Kasumi-1 (cell line): ENCODE measurements around the gene RASSF8.
A peak's percentile ranks its signal among the peaks of the same experiment; 100 is the strongest.

ENCODE experiments used
- DNase-seq, 2 experiments: peaks; one replicate each; lab custom pipeline; 2025; lab: John Stamatoyannopoulos, UW

The RASSF8 gene, protein sequence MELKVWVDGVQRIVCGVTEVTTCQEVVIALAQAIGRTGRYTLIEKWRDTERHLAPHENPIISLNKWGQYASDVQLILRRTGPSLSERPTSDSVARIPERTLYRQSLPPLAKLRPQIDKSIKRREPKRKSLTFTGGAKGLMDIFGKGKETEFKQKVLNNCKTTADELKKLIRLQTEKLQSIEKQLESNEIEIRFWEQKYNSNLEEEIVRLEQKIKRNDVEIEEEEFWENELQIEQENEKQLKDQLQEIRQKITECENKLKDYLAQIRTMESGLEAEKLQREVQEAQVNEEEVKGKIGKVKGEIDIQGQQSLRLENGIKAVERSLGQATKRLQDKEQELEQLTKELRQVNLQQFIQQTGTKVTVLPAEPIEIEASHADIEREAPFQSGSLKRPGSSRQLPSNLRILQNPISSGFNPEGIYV

DNA sequence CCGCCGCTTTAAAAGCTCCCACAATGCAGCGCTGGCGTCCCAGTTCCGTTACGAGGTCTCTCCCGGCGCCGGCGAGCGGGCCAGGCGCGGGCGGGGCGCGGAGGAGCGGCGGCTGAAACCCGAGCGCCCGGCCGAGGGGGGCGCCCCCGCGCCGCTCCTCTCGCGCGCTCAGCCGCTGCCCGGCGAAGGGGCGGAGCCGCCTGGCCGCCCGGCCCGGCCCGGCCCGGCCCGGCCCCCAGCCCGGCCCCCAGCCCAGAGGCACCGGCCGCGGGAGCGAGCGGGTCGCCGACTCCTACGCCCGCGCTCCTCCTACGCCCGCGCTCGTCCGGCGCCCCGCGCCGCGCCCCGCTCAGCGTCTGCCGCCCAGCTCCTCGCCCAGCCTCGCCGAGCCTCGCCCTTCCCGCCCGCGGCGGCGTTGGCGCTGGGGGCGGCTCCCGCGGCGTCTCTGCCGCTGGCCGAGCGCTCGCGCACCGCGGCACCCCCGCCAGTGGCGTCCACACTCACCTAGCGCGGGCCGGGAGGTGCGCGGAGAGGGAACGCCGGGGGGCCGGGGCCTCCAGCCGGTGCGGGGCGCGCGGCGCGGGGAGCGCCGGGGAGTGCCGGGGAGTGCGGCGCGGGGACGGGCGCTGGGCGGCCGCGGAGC lies at the start of gene RASSF8:
TSS of gene RASSF8 (plus strand) at position 255 of the 643 bp plus-strand sequence. CDS start 96,662 bp downstream, outside the sequence.
- peak; percentile 12 to 30 for DNase-seq

DNA sequence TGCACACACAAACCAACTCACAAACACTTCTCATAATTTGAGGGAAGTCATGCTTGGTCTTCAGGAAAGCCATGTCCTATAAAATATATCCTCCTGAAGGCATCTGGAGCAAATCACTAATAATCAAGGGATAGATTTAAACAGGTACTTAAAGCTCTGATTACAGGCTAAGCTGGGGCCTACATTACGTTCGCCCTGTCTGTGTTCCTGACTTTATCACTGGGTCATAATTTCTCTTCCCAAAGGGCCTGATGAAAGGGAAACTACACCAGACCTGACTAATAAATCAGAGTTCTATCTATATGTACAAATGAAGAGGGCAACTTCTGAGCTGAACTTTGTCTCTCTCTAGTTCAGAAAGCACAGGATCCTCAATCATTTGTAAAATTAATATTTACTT lies 43.9 kb upstream of the RASSF8 start:
- no peak for DNase-seq

DNA sequence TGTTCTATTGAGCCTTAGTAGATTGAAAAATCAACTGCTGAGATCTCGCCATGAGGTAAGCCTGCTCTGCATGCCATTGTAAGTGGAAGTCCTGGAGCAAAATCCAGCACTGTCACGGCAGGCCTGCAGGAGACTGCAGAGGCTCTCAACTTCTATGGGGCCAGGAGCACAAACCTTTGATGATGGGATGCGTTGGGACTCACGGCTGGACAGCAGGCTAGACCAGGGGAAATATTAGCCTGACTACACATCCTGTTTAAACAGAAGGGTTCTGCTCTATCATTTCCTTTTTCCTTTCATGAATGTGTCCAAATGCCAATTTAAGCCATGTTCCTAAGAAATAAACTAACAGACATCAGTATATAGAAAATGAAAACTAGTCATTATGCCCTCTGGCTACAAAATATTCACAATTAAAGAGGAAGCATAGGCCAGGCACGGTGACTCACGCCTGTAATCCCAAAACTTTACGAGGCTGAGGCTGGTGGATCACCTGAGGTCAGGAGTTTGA lies 33.9 kb upstream of the RASSF8 start:
- DNase-seq, result no peak

GRCh38 chr12:25925064-25925463 lies 33.4 kb upstream of the RASSF8 start:
- no peak for DNase-seq

- peak; percentile 29 to 32 for DNase-seq
Observed at GRCh38 chr12:25926536-25926935, 31.9 kb upstream of the RASSF8 start.

- DNase-seq, result no peak
Observed at GRCh38 chr12:25929142-25929541, 29.3 kb upstream of the RASSF8 start.

- DNase-seq, result no peak
Observed at GRCh38 chr12:25932971-25933370, 25.5 kb upstream of the RASSF8 start.

DNA sequence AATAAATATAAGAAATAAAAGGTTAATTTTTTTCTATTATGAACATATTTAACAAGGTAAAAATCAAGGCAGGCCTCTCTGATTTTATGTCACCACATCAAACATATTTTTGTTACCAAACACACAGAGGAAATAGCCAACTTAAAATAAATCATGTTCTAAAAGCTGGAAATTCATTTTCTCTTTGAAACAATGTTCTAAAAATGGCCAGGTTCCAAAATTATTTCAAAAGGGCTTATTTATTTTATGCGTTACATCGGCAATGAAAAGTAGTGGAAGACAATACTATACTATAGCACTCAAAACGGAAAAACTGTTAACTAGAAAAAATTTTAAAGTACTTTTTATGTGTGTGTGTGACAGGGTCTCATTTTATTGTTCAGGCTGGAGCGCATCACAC lies 24.0 kb upstream of the RASSF8 start:
- no peak for DNase-seq

- no peak for DNase-seq
Observed at GRCh38 chr12:25935355-25936144, 22.9 kb upstream of the RASSF8 start.

- DNase-seq, result no peak
Observed at GRCh38 chr12:25937096-25937495, 21.4 kb upstream of the RASSF8 start.

DNA sequence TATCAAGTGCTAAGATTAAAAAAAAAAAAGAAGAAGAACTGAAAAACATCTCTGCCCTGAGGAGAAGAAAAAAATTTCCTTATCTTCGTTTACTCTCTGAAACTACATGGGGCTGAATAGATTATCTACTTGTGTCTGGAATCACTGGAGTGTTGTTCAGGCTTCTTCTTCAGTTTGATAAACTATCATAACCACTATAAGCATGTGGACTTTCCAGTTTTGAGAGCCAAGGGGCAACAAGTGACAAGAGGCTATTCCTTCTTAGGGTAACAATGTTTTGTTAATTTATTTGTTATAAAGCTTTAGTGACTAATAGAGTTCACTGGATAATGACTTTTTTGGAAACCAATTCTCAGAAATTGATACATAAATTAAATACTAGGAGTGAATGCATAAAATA lies 19.9 kb upstream of the RASSF8 start:
- DNase-seq, result no peak

DNA sequence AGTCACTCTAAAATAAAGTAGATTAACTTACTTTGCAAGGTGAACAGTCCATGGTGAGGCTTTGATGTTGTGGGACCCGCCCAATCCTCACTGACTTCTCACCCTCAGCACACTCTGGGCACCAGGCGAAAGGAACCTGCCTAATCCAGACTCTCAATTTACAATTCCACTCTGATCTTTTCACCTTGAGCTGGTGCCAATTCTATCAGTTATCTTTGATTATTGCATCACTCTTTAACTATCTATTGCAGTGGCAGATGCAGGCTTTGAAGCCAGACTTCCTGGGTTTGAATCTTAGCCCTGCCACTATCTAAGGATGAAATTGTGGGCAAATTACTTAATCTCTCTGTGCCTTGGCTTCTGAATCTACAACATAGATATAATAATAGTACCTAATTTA lies 18.9 kb upstream of the RASSF8 start:
- DNase-seq, result no peak

DNA sequence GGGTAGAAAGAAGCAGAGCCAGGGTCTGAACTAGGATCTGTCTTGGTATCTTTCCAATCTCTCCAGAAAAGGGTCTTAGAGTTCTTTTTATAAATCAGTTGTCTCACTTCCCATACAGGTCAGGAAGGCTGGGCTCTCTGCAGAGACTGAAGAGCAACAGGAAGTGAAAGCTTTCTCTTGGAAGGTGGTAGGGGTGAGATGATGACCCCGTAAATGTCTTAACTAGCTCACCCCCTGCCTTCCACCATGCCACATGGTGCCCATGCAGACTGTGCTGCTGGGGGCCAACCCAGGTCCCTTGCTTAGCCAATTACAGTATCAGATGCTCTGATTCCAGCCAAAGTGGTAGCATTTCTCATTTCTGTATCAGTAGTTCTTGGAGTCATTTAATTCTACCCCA lies 17.6 kb upstream of the RASSF8 start:
- DNase-seq, result no peak

DNA sequence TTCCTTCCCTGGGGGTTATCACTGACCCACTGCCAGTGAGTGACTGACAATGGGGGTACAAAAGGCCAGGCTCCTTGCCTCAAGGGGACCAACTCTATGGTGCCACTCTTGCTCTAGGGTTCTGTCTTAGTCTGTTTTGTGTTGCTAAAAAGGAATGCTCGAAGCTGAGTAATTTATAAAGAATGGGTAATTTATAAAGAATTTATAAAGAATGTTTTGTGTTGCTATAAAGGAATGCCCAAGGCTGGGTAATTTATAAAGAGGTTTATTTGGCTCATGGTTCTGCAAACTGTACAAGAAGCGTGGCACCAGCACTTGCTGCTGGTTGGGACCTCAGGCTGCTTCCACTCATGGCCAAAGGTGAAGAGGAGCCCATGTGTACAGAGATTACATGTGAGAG lies 15.8 kb upstream of the RASSF8 start:
- DNase-seq, result no peak

DNA sequence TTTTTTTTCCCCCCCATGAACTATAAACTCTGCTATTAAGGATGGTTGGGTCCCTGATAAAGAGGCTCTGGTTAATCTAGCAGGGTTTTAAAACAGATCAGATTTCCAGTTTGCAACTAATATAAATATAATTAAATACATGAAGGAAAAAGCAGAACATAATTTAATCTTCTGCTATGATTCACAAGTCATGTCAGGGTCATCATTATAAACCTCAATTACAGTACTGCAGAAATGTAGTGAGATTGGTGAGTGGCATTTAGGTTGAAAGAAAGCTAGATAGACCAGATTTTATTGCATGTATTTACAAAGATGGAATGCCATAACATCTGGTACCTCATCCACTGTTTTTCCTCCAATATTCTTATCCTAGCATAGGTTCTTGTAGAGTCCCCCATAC lies 14.5 kb upstream of the RASSF8 start:
- DNase-seq, result no peak

GRCh38 chr12:25949343-25949742 lies 9.1 kb upstream of the RASSF8 start:
- no peak for DNase-seq

DNA sequence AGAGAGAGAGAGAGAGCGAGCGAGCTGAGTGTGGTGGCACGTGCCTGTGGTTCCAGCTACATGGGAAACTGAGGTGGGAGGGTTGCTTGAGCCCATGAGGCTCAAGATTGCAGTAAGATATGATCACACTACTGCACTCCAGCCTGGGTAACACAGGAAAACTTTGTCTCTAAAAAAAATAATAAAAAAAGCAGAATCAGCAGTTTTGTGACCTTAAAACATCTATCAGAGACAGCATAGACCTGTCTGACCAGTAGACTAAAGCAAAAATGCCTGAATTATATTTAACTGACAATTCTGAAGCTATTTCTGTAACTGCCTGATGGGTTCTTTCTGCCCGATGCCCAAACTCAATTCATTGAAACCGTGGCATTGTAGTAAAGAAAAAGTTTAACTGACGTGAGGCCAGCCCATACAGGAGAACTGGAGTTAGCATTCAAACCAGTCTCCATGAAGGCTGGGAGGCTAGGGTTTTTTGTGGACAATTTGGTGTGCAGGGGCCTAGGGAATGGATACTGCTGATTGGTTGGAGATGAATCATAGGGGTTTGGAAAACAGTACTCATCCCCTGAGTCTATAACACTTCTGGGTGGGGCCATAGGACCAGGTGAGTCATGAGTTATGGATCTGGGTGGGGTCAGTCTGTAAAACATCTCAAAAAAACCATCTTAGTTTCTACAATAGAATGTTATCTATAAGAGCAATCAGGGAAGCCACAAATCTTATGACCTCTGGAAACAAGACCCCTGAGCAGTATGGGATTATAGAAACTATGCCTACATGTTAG lies 8.0 kb upstream of the RASSF8 start:
- no peak for DNase-seq

DNA sequence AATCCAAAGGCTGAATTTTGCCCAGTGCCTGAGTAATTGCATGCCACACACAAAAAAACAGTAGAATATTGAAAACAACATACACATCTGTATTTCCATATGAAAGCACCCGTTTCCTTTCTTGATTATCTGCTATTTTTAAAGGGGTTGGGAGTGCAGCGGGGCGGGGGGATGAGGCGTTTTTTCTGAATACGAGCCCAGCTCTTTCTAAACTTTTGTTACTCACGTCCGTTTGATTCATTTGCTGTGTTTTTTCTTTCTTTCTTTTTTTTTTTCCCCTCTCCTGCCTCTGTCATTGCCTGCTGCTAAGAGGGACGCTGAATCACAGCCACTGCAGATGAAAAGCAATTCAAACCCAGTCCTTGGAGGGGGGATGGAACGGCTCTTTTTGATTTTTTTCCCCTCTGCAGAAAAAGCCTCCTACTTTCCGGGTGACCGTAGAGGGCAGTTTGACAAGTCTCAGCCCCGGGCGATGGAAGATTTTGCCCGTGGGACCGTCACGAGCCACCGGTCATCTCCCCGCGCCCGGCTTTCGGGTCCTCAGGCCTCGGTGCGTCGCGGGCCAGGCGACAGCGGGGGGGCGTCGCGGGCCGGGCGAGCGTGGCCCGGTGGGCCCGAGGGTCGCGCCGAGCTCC lies 572 bp upstream of the RASSF8 start:
- DNase-seq, result peak in 1 of 2 experiments; percentile 21

DNA sequence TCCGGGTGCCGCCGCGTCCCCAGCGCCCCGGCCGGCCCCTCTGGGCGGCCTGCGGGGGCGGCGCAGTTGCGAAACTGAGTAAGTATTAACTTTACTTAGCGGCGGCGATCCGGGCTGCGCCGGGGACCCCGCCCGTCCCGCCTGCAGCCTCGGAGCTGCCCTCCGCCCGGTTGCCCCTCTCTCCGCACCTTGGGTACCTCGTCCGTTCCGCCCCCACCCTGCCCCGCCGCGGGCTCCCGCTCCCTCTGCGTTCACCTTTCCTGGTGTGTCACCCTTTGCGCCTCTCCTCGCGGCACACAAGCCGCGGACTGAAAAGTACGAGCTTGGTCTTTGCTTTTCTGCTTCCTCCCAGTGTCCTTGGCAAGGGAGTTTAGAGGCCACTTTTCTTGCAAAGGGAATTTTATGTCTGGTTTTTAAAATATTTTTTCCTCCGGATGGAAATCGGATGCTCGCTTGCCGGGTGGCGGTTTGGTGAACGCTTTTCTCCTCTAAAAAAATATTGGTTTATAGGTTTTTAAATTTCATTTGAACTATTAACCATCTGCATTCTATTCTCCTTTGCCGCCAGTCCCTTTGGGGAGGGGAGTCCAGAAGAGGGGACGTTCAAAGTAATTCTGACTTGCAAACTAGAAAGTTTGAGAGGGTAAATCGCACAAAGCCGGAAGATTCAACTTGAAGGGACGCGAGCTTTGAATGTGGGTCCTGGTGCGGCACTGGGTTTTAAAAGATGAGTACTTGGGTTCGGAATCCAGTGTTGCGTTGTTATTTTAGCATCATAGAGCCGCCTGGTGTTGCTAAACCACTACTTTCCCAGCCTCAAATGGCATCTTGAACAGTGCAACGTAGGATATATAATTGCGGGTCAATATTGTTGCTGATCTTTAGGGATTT lies 834 bp downstream of the RASSF8 start:
- DNase-seq, result peak in 1 of 2 experiments; percentile 42

DNA sequence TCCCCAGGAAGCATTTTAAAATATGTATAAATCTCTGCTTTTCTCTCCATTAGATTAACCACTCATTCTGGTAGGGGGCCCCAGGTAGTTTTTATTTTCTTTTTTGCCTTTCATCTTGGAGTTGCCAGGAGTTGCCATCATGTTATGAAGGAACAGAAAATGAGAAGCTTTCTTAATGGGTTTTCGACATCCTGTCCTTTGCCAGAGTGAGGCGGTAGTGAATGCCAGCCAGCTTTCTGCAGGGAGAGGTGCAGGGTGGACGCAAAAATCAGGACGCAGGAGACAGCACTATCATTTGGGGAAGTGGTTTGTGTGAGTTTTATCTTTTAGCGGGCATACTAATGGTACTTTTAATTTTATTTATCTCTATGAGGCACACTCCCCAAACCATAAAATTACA lies 1.7 kb downstream of the RASSF8 start:
- peak; percentile 15 to 38 for DNase-seq
